Midbrain (tissue), 1 donor: ENCODE data around the gene CUL4B.
"Not testable (repeated sequence)": the region's sequence is repeated elsewhere in the genome, so short reads cannot be mapped to it uniquely, and the experiment has no call there.

Experiments used
- DNase-seq: peaks from one replicate; lab custom pipeline; 2025; lab: John Stamatoyannopoulos, UW

The CUL4B gene

GRCh38 chrX:120522820-120523219 lies 37.9 kb downstream of the CUL4B start:
- DNase-seq: no peak

GRCh38 chrX:120517936-120518335 lies 42.8 kb downstream of the CUL4B start:
- DNase-seq: no peak

GRCh38 chrX:120514236-120514635 lies 46.5 kb downstream of the CUL4B start:
- DNase-seq: no peak

- DNase-seq: no peak
These were observed 48.1 kb downstream of the CUL4B start for GRCh38 chrX:120512627-120513026.

- no peak for DNase-seq
These were observed 48.5 kb downstream of the CUL4B start for GRCh38 chrX:120512222-120512621.

- no peak for DNase-seq
These were observed 56.2 kb downstream of the CUL4B start for GRCh38 chrX:120504569-120504968.

- DNase-seq: no peak
These were observed 61.3 kb downstream of the CUL4B start for GRCh38 chrX:120499301-120500072.

GRCh38 chrX:120490119-120490518 lies 70.6 kb downstream of the CUL4B start:
- not testable (repeated sequence) for DNase-seq

- no peak for DNase-seq
These were observed 74.0 kb downstream of the CUL4B start for GRCh38 chrX:120486786-120487185.

GRCh38 chrX:120485638-120486520 lies 74.9 kb downstream of the CUL4B start:
- DNase-seq: peak; percentile 89

- DNase-seq: no peak
These were observed 75.5 kb downstream of the CUL4B start for GRCh38 chrX:120485315-120485637.

- DNase-seq: no peak
These were observed 83.3 kb downstream of the CUL4B start for GRCh38 chrX:120477453-120477852.

GRCh38 chrX:120476714-120477113 lies 84.0 kb downstream of the CUL4B start:
- no peak for DNase-seq

GRCh38 chrX:120475447-120475846 lies 85.3 kb downstream of the CUL4B start:
- not testable (repeated sequence) for DNase-seq
